PFSK-1 (cell line): ENCODE results near the gene SEC14L1.

Experiments used
- FOXP2 ChIP-seq: optimal IDR thresholded peaks from 2 replicates; pipeline ENCODE3; 2011; ENCODE audit warnings: borderline replicate concordance, control low read depth, inconsistent platforms; ENCODE audit not compliant: insufficient read depth; ENCODE audit errors: extremely low read length, extremely low read depth
- POLR2AphosphoS5 ChIP-seq: IDR thresholded peaks from 2 replicates; pipeline ENCODE4 v1.6.1; 2012; ENCODE audit warnings: low read depth, mild to moderate bottlenecking, control low read depth, low read length, moderate library complexity
- REST ChIP-seq, 2 experiments: IDR thresholded peaks; 2 replicates each; pipeline versions ENCODE4 v1.6.1 to v1.8.0; 2011 to 2012; ENCODE audit warnings: low read depth in 2 of 2, low read length in 2 of 2, control low read depth in 1 of 2, inconsistent platforms in 1 of 2, mild to moderate bottlenecking in 1 of 2, moderate library complexity in 1 of 2; ENCODE audit not compliant: insufficient read depth in 1 of 2
- SIN3A ChIP-seq: IDR thresholded peaks from 2 replicates; pipeline ENCODE4 v1.6.1; 2012; ENCODE audit warnings: mild to moderate bottlenecking, low read length, moderate library complexity, borderline replicate concordance; ENCODE audit not compliant: insufficient read depth
- TAF1 ChIP-seq: IDR thresholded peaks from 2 replicates; pipeline ENCODE4 v1.6.1; 2012; ENCODE audit warnings: low read length, control low read depth, borderline replicate concordance; ENCODE audit not compliant: insufficient read depth

Gene SEC14L1

GRCh38 chr17:77182205-77183172 lies 41.7 kb downstream of the SEC14L1 start:
- TF ChIP-seq TAF1 (no peak), FOXP2 (no peak), SIN3A (no peak), POLR2AphosphoS5 (no peak)

DNA sequence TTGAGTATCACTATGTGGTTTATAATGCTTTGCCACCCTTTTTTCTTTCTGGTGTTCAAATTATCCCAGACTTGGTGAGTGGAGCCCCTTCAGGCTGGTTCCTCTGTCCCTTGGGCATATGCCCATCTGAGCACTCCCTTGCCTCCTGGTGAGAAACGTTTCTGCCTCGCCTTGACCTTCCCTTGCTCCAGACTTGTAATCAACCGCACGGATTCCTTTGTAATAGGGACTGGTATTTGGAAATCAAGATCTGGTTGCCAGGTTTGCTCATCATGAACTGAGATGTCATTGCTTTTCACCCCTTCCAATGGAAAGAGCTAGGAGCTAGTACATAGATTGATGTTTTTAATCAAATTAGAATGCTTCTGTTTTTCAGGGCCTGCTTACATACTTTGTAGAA lies 43.7 kb downstream of the SEC14L1 start:
- no peak for TF ChIP-seq REST (IDR thresholded peaks at IDR 0.05; ENCODE audit: insufficient read depth in 1 of 2, low read depth in 2 of 2, low read length in 2 of 2)

DNA sequence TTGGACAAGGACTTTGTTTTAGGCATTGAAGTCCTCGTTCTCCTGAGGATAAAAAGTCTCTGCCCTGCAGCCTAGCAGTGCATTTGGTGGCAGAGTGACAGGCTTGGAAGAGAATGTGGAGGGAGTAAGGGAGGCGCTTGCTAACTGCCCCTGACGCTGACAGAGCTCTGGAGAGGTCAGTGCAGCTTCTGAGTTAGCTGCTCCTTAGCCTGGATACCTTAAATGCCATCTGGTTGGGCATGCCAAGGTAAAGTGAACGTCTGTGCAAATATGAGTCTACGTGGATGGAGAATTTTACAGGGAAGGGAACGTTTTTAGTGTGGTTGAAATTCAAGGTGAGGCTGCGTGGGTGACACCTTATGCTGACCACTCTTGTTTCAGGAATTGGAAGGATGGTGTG lies 44.4 kb downstream of the SEC14L1 start:
- no peak for TF ChIP-seq SIN3A
- TF ChIP-seq POLR2AphosphoS5 = no peak
- no peak for TF ChIP-seq TAF1
- no peak for TF ChIP-seq REST (IDR thresholded peaks at IDR 0.05; ENCODE audit: insufficient read depth in 1 of 2, low read depth in 2 of 2, low read length in 2 of 2)
- no peak for TF ChIP-seq FOXP2

DNA sequence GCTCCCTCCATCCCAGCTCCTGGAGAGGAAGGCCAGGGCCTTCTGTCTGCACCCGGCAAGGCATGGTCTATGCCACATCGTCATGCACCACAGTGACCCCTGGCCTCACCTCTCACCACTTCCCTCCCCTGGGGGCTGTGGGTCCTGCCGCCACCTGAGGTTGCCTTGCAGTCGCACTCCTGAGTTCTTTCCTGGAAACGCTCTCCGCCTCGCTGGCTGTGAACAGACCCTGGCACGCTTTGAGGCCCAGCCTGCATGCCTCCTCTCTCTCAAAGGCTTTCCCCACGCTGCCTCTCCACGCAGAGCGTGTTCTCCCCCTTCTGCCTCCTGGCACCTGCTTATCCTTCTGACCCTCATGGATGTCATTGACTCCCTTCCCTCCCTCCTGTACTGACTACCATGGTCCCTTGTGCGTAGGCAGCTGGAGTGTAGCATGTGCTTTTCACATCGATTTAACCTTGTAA lies 45.4 kb downstream of the SEC14L1 start:
- TF ChIP-seq FOXP2 (no peak), REST (IDR thresholded peaks at IDR 0.05; ENCODE audit: insufficient read depth in 1 of 2, low read depth in 2 of 2, low read length in 2 of 2) (no peak), TAF1 (no peak), SIN3A (no peak), POLR2AphosphoS5 (no peak)

DNA sequence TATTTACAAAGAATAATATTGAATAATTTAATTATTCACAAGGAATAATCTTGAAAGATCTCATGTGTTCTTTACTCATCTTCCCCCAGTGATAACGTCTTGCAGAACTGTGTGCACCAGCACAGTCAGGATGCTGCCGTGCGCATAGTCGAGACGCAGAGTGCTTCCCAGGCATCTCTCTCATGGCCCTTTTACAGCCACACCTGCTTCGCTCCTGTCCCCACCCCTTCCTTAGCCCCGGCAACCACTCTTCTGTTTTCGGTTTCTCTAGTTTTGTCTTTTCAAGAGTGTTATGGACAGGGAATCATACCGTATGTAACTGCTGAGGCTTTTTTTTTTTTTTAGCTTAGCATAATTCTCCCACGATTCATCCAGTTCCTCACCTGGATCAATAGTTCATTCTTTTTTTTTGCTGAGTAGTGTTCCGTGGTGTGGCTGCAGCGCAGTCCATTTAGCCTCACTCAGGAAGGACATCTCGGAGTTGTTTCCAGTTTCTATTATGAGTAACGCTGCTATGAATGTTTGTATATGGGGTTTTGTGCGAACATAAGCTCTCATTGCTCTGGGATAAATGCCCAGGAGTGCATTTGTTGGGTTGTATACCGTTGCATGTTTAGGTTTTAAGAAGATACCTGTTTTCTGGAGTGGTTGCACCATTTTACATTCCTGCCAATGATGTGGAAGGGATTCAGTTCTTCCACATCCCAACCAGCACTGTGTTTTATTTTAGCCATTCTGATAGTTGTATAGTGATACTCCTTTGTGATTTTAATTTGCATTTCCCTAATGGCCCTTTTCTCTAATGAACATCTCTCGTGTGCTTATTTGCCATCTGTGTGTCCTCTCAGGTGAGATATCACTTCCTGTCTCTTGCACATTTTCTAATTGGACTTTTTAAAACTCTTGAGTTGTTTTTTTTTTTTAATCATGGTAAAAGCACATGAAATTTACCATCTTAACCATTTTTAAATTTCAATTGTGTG lies 47.6 kb downstream of the SEC14L1 start:
- TF ChIP-seq POLR2AphosphoS5 (no peak), FOXP2 (no peak), SIN3A (no peak), REST (IDR thresholded peaks at IDR 0.05; ENCODE audit: insufficient read depth in 1 of 2, low read depth in 2 of 2, low read length in 2 of 2) (no peak), TAF1 (no peak)
